Esophagus squamous epithelium (tissue), 4 donors: ENCODE results near the gene UBE2F.

Experiments
- CTCF ChIP-seq, 6 experiments: fragments of 450-650 bp in 4 of 6; fragments of 200-600 bp in 2 of 6; sonication (generic) in 2 of 6; IDR thresholded peaks; one replicate each; pipeline ENCODE4 v1.5.1; 2016 to 2019; ENCODE audit warnings: antibody characterized with exemption in 6 of 6, mild to moderate bottlenecking in 4 of 6, moderate library complexity in 4 of 6
- POLR2A ChIP-seq, 4 donors: fragments of 450-650 bp; IDR thresholded peaks; one replicate each; pipeline ENCODE4 v1.6.1; 2017; ENCODE audit warnings: antibody characterized with exemption in 4 of 4, mild to moderate bottlenecking in 4 of 4, moderate library complexity in 3 of 4

GRCh38 chr2:238031751-238032150 is 64.9 kb downstream of the UBE2F start:
- no peak for TF ChIP-seq CTCF (IDR thresholded peaks at IDR 0.05)
- TF ChIP-seq POLR2A (IDR thresholded peaks at IDR 0.05), result no peak
